ENCODE results near the gene IGF2BP1.
A peak's percentile ranks its signal among the peaks of the same experiment; 100 is the strongest.
"Not testable (repeated sequence)": the region's sequence is repeated elsewhere in the genome, so short reads cannot be mapped to it uniquely, and the experiment has no call there.

The IGF2BP1 gene

GRCh38 chr17:49031965-49032928 lies 35.1 kb downstream of the IGF2BP1 start:
- TF ChIP-seq CTCF (IDR thresholded peaks at IDR 0.05; ENCODE audit: low read depth, low read length) = peak; percentile 70
- no peak overlapping the region for H3K4me3 ChIP-seq (ENCODE audit: low read depth, low read length)

- TF ChIP-seq CTCF (IDR thresholded peaks at IDR 0.05; ENCODE audit: low read depth, low read length) = peak; percentile 98
- H3K4me3 ChIP-seq (ENCODE audit: low read depth, low read length) = no peak overlapping the region
Measured at GRCh38 chr17:49035470-49036269, 38.5 kb downstream of the IGF2BP1 start.

GRCh38 chr17:49036270-49036626 lies 39.1 kb downstream of the IGF2BP1 start:
- no peak overlapping the region for H3K4me3 ChIP-seq (ENCODE audit: low read depth, low read length)
- TF ChIP-seq CTCF (IDR thresholded peaks at IDR 0.05; ENCODE audit: low read depth, low read length) = no peak

DNA sequence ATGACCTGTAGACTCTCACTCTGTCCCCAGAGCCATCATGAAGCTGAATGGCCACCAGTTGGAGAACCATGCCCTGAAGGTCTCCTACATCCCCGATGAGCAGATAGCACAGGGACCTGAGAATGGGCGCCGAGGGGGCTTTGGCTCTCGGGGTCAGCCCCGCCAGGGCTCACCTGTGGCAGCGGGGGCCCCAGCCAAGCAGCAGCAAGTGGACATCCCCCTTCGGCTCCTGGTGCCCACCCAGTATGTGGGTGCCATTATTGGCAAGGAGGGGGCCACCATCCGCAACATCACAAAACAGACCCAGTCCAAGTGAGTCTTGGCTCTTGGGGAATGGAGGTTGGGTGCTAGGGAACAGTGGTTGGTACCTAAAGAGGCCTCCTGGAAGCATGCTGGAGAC lies 41.0 kb downstream of the IGF2BP1 start:
- TF ChIP-seq CTCF (IDR thresholded peaks at IDR 0.05; ENCODE audit: low read depth, low read length) = no peak
- H3K4me3 ChIP-seq (ENCODE audit: low read depth, low read length) = no peak overlapping the region

DNA sequence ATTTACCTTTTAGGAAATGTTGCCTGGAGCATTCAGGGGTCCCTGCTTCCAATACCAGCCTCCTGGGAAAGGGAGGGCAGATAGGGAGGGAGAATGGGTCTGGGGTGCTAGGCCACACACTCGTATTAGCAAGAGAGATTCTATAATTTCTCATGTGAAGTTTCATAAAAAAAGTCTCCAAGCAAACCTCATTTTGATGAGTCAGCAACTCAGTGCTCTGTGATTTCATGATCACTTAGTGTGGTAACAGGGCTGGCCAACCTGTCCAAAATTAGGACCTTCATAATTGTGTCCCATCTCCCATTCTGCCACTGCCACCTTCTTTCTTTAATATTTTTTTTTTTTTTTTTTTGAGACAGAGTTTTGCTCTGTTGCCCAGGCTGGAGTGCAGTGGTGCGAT lies 41.4 kb downstream of the IGF2BP1 start:
- TF ChIP-seq CTCF (IDR thresholded peaks at IDR 0.05; ENCODE audit: low read depth, low read length) = no peak
- H3K4me3 ChIP-seq (ENCODE audit: low read depth, low read length) = no peak overlapping the region

- not testable (repeated sequence) for H3K4me3 ChIP-seq (ENCODE audit: low read depth, low read length)
Measured at GRCh38 chr17:49039518-49039917, 42.3 kb downstream of the IGF2BP1 start.

DNA sequence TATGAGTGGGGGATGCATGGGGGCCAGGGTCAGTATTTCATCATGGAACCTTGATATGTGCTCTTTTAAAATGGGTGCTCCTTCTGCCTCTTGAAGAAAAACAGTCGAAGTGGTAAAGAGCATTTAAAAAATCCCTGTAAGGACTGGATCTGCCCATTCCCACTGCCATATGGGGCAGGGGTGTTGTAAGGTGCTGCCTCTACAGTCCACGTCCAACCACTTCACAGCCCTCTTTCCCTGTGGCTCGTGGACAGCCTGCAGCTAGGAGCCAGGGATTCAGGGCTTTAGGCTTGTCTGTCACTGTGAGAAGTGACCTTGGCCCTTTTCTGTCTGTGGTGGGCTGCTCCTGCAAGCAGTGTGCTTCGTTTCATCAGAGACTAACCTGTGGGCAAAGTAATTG lies 44.3 kb downstream of the IGF2BP1 start:
- TF ChIP-seq CTCF (IDR thresholded peaks at IDR 0.05; ENCODE audit: low read depth, low read length) = no peak
- no peak overlapping the region for H3K4me3 ChIP-seq (ENCODE audit: low read depth, low read length)
